ACC112 (cell line): Measurements from ENCODE around the gene GNB1.

Source experiments
- H2AFZ ChIP-seq: fragments of 200-600 bp; sonication (generic); one replicate; pipeline ENCODE4 v1.6.0; 2017; ENCODE audit warnings: antibody characterized with exemption, low read length; ENCODE audit not compliant: unreplicated experiment
- H3K27ac ChIP-seq: fragments of 200-600 bp; sonication (generic); 2 replicates; pipeline ENCODE4 v1.5.1; 2014; ENCODE audit warnings: low read depth, mild to moderate bottlenecking, antibody characterized with exemption, low read length, moderate library complexity
- H3K27me3 ChIP-seq: fragments of 200-600 bp; sonication (generic); 2 replicates; pipeline ENCODE4 v1.6.1; 2014; ENCODE audit warnings: mild to moderate bottlenecking, antibody characterized with exemption, low read length, moderate library complexity, mixed read lengths; ENCODE audit not compliant: insufficient read depth
- H3K36me3 ChIP-seq: fragments of 200-600 bp; sonication (generic); 2 replicates; pipeline ENCODE4 v1.6.1; 2016; ENCODE audit warnings: mild to moderate bottlenecking, antibody characterized with exemption, low read length, moderate library complexity, mixed read lengths; ENCODE audit not compliant: insufficient read depth
- H3K4me1 ChIP-seq: fragments of 200-600 bp; sonication (generic); one replicate; pipeline ENCODE4 v1.6.1; 2016; ENCODE audit warnings: low read length, mixed read lengths; ENCODE audit not compliant: insufficient read depth, unreplicated experiment, control insufficient read depth
- H3K4me3 ChIP-seq: fragments of 200-600 bp; sonication (generic); 2 replicates; pipeline ENCODE4 v1.5.1; 2014; ENCODE audit warnings: mild to moderate bottlenecking, low read depth, low read length
- H3K79me2 ChIP-seq: fragments of 200-600 bp; sonication (generic); one replicate; pipeline ENCODE4 v1.6.0; 2016; ENCODE audit warnings: low read length; ENCODE audit not compliant: control insufficient read depth, unreplicated experiment, insufficient read depth

The GNB1 gene

DNA sequence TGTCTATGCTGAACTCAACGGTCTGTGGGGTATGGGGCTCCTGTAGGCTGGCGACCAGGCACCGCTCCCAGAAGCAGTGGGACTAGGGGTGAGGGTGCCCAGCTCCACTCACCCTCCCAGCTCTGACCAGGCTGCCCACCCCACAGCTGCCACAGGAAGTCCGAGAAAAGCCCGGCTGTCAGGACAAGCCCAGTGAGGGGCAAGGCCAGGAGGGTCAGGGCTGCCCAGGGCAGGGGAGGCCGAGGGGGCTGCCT is 31.7 kb upstream of the GNB1 start:
- Histone ChIP-seq H3K4me3 (no peak overlapping the region), H3K27me3 (peaks cover 6% of the 10 kb centered on the region; the same call in 1 of the 2 replicates), H3K4me1 (peaks cover 4% of the 10 kb centered on the region), H3K36me3 (no peaks in the 10 kb centered on the region), H3K27ac (no peak overlapping the region), H2AFZ (no peak overlapping the region), H3K79me2 (no peaks in the 10 kb centered on the region)

DNA sequence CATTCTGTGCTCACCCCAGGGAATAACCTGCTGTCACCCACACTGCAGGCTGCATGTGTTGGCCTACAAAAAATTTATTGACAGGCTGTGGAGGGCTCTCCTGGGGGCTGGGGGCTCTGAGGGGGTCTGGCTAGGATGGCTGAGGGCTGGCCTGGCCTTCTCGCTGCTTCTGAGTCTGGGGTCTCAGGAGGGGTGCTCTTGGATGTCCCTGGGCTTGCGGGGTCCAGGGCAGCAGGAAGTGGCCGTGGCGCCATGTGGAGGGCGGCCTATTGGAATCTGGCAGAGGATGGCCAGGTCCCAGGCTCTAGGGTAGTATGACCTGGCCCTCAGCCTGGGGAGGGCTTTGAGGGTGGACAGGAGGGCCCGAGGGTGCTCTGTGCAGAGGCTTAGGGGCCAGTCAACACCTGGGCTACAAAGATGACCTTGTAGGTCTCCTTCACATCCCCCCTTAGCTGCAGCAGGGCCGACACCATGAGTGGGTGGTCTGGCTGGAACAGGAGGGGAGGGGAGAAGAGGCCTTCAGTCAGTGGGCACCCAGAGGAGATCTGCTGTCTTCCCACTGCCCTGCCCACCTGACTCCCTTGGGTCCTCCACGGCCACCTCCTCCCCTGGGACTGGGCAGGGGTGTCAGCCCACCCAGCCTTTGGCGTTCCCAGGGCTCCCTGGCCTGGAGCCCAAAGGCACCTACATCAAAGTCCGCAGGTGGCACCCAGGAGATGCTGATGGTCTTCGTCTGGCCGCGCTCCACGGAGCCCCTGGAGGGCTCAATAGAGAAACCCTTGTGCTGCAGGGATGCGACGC is 31.2 kb upstream of the GNB1 start:
- Histone ChIP-seq H3K27ac (no peak overlapping the region), H3K36me3 (no peaks in the 10 kb centered on the region), H3K4me1 (peaks cover 4% of the 10 kb centered on the region), H2AFZ (no peak overlapping the region), H3K27me3 (peaks cover 6% of the 10 kb centered on the region; the same call in 1 of the 2 replicates), H3K4me3 (no peak overlapping the region), H3K79me2 (no peaks in the 10 kb centered on the region)

DNA sequence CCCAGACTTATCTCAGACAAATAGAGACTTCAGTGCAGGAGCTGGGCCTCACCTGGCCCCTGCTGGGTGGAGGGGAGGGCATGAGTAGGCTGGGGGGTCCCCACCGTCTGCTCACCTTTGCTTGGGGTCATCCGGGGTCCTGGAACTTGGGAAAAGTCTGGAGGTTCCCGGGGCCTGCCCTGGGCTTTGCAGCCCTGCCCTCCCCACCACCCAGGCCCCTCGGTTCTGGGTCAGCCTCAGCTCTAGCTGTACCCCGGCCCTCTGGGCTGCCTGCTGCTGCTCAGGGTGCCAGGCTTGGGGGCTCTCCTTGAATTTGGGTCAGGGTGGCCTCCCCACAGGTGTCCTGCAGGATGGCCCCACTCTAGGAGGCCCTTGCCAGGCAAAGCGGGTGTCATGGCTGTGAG is 30.6 kb upstream of the GNB1 start:
- Histone ChIP-seq H3K27me3 (peaks cover 6% of the 10 kb centered on the region; the same call in 1 of the 2 replicates), H3K36me3 (no peaks in the 10 kb centered on the region), H3K27ac (no peak overlapping the region), H2AFZ (no peak overlapping the region), H3K79me2 (no peaks in the 10 kb centered on the region), H3K4me3 (no peak overlapping the region), H3K4me1 (peaks cover 4% of the 10 kb centered on the region)

DNA sequence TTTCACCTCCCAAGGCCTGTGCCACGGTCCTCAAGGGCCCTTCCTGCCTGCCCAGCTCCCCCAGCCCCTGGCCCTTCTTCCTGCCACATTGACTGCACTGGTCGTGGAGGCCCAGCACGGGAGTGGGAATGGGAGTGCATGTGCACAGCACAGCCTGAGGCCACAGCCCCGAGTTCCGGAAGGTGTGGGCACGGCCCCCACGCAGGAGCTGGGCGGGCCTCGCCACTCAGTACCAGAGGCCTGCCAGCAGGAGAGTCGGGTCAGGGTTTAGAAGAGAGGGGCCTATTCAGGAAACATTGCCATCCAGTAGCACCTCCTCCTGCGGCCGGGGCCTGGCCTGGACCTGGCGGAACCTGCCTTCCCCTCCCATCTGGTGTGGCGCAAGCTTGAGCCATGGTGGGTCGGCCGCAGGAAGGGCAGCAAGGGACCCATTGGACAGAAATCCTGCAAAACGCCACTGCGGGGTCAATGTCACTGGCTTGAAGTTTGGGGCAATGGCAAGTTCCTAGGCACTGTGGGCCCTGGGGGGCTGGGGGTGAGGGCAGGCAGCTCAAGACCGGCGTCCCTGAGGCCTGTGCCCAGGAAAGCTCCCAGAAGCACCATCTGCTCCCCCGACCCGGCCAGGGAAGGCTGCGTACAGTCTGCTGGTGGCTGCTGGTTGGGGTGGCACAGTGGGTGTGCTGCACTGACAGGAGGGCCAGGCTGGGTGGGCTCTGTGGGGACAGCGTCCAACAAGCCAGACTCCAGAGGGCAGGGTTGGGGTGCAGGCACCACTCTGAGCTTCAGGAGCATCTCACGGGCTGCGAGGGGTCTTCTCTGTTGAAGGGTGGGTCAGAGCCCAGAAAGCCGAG is 29.9 kb upstream of the GNB1 start:
- peaks cover 6% of the 10 kb centered on the region; the same call in 1 of the 2 replicates for H3K27me3 ChIP-seq
- H3K79me2 ChIP-seq: no peaks in the 10 kb centered on the region
- H3K4me3 ChIP-seq: no peak overlapping the region
- no peak overlapping the region for H3K27ac ChIP-seq
- H3K36me3 ChIP-seq: no peaks in the 10 kb centered on the region
- H2AFZ ChIP-seq: no peak overlapping the region
- H3K4me1 ChIP-seq: peaks cover 4% of the 10 kb centered on the region

DNA sequence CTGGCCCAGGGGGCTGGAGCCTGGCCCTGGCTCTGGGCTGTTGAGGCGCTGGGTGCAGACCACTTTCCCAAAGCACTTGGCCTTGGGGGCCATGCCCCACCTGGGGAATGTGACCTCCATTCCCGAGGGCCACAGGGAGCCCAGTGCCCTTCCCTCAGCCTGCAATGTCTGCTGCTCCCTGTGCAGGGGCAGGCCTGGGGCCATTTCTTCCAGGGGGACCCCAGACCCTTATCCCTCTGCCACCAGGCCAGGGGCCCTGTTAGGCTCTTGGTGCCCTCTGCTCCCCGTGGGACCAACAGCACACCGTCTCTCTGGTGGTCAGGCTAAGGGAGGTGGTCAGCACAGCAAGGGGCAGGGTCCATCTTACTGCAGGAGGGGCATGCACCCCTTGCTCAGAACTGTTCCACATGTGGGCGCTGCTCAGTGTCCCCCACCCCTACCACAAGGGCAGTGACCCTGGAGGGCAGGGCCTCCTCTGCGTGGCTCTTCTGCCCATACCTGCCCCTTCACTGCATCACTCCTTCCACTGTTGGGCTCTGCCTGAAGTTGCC is 29.2 kb upstream of the GNB1 start:
- H3K4me1 ChIP-seq: peaks cover 4% of the 10 kb centered on the region
- no peaks in the 10 kb centered on the region for H3K79me2 ChIP-seq
- H3K27ac ChIP-seq: no peak overlapping the region
- H3K27me3 ChIP-seq: peaks cover 6% of the 10 kb centered on the region; the same call in 1 of the 2 replicates
- H3K36me3 ChIP-seq: no peaks in the 10 kb centered on the region
- H3K4me3 ChIP-seq: no peak overlapping the region
- no peak overlapping the region for H2AFZ ChIP-seq

DNA sequence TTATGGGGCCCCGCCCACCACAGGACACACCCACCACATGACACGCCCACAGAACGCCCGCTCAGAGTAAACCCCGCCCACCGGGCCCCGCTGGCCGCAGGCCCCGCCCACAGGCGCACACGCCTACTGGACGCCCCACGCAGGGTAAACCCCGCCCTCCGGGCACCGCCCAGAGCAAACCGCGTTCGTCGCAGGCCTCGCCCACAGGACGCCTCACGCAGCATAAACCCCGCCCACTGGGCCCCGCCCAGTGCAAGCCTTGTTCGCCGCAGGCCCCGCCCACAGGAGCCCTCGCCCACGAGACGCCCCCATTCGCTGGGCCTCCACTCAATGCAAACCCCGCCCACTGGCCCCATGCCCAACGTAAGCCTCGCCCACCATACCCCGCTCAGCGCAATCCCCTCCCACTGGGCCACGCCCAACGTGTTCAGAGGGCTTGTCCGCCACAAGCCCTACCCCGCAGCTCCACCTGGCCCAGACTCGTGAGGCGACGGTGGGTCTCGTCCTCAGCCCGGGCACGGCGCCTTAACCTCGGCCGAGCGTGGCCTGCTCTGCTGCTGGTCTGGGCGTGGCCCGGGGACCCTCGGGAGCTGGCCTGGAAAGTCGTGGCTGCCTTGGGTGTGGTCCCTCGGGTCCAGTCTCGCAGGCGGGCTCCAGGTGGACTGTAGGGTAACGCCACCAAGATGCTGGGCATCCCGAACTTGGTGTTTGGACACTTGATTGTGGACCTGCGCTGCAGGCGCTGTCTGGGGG is 28.6 kb upstream of the GNB1 start:
- peak overlapping the region; percentile 81 for H2AFZ ChIP-seq
- H3K79me2 ChIP-seq: no peaks in the 10 kb centered on the region
- peak overlapping the region; percentile 79 for H3K4me3 ChIP-seq
- no peaks in the 10 kb centered on the region for H3K36me3 ChIP-seq
- H3K4me1 ChIP-seq: peaks cover 4% of the 10 kb centered on the region
- H3K27me3 ChIP-seq: peaks cover 6% of the 10 kb centered on the region; the same call in 1 of the 2 replicates
- H3K27ac ChIP-seq: no peak overlapping the region

DNA sequence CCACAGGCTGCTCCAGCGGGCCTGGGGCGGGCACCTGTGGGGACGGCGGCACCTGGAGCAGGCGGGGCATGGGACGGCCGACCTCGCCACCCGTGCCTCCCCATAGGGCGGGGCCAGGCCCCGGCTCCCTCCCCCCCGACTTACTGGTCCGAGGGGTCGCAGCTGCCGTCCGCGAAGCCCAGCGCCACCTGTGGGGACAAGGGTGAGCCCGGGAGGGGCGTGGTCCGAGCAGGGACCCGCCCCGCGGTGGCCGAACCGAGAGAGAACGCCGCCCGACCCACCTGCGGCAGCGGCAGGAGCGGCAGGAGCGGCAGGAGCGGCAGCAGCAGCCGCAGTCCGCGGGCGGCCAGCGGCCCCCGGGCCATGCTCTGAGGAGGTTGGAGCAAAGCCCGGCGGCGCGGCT is 28.0 kb upstream of the GNB1 start, which contains the start of gene TMEM52:
Gene TMEM52 (minus strand): TSS at position 379 of the 403 bp plus-strand sequence. CDS start 14 bp downstream, at position 365.
- peaks cover 6% of the 10 kb centered on the region; the same call in 1 of the 2 replicates for H3K27me3 ChIP-seq
- H3K36me3 ChIP-seq: no peaks in the 10 kb centered on the region
- peak within 1 kb of the TSS; percentile 81 for H2AFZ ChIP-seq
- H3K79me2 ChIP-seq: no peaks in the 10 kb centered on the region
- peaks cover 4% of the 10 kb centered on the region for H3K4me1 ChIP-seq
- H3K4me3 ChIP-seq: peak within 1 kb of the TSS; percentile 79
- H3K27ac ChIP-seq: no peak within 1 kb of the TSS

DNA sequence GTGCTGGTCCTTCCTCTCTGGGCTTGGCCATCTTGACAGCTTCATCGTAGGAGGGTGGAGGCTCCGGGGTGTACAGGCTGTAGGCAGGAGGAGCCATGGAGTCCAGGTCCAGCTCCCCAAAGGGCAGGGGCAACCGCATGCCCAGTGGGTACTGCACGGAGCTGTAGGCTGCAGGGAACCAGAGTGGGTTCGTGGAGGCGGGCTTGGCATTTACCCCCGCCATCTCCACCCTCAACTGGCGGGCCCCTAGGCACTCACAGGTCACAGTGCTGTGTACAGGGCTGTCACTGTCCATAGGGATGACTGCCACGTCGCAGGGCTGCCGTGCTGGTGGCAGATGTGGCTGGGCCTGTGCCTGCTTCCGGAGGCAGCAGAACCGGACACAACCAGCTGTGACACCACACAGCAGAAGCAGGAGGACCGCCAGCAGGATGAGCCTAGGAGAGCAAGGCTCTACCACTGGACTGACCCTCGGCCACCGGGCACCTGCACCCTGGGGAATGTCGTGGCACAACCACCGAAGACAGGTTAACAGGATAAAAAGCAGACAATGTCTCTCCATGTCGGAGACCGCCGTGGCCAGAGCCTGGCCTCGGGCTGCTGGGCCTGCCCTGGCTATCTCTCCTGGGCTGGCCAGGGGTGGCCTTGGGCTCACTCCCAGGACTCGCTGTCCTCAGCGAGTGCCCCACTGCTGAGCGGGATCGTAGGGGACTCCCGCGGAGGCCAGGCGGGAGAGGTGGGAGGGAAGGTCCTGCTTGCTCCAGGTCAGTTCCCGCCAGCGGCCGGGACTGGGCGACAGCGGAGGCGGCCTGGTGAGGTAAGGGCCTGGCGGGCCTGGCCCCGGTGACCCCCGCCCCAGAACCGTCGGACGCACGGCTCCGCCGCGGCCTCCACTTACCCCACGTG is 27.4 kb upstream of the GNB1 start:
- Histone ChIP-seq H3K36me3 (no peaks in the 10 kb centered on the region), H3K79me2 (no peaks in the 10 kb centered on the region), H3K27me3 (peaks cover 6% of the 10 kb centered on the region; the same call in 1 of the 2 replicates), H2AFZ (no peak overlapping the region), H3K27ac (no peak overlapping the region), H3K4me3 (peak overlapping the region; percentile 79), H3K4me1 (peaks cover 4% of the 10 kb centered on the region)

DNA sequence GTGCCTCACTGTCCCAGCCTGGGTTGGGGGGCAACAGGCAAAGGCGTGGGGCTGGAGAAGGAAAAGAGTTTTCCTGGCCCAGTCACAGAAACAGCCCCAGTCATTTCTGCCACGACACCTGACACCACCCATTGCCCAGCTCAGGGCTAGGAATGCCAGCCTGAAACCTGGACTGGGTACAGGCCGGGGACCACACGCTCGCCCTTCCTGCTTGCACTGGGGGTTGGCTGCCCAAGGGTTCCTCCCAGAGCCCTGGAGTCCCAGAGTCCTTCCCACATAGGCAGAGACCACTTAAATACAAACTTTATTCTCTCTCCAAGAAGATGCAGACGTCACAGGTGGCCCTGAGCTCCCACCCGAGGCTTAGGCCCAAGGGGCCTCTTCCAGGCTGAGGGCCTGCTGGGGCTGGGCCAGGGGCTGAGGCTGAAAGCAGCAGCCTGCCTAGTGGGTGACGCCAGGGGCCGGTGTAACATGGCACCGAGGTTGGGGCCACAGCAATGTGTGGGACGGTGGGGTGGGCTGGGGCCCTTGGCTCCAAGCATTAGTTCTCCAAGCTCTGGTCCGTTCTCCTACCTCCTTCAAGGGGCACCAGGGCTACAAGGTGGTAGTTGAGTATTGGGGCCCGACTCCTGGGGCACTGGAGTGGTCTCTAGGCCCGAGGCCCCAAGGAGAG is 26.6 kb upstream of the GNB1 start:
- no peak overlapping the region for H3K4me3 ChIP-seq
- peaks cover 6% of the 10 kb centered on the region; the same call in 1 of the 2 replicates for H3K27me3 ChIP-seq
- H3K79me2 ChIP-seq: no peaks in the 10 kb centered on the region
- H2AFZ ChIP-seq: no peak overlapping the region
- peaks cover 4% of the 10 kb centered on the region for H3K4me1 ChIP-seq
- H3K36me3 ChIP-seq: no peaks in the 10 kb centered on the region
- H3K27ac ChIP-seq: no peak overlapping the region
